Keratinocyte (primary cell): Measurements from ENCODE around the gene SLC12A6. TPM values are rescaled to one million over a fixed set of nuclear protein-coding genes. Genes with fewer than 3 reads are reported as not detected.

Source experiments
- DNase-seq: peaks from one replicate; pipeline ENCODE4 v3.0.0-alpha.2; 2011; ENCODE audit warnings: low read depth, missing footprints, low spot score
- FAIRE-seq: peaks from 2 replicates; lab custom pipeline; 2011; peaks lifted over from hg19 to GRCh38; lab: Jason Lieb, UNC
- H2AFZ ChIP-seq: 2 replicates; pipeline ENCODE4 v1.6.0; 2012; ENCODE audit warnings: low read length, control low read depth, inconsistent platforms; ENCODE audit not compliant: control insufficient read depth
- H3K27ac ChIP-seq: 2 replicates; pipeline ENCODE4 v1.5.1; 2011; ENCODE audit warnings: low read length; ENCODE audit not compliant: control insufficient read depth, insufficient read depth
- H3K27me3 ChIP-seq: 3 replicates; pipeline ENCODE4 v1.6.0; 2011; ENCODE audit warnings: low read length; ENCODE audit not compliant: control insufficient read depth, insufficient read depth; ENCODE audit errors: extremely low read depth
- H3K36me3 ChIP-seq, 2 experiments: 2 replicates in 1 of 2; 3 replicates in 1 of 2; pipeline ENCODE4 v1.5.1; 2011; ENCODE audit warnings: low read length in 2 of 2, mild to moderate bottlenecking in 1 of 2; ENCODE audit not compliant: control insufficient read depth in 2 of 2, insufficient read depth in 2 of 2; ENCODE audit errors: extremely low read depth in 1 of 2
- H3K4me1 ChIP-seq: 3 replicates; pipeline ENCODE4 v1.5.1; 2011; ENCODE audit warnings: low read length; ENCODE audit not compliant: control insufficient read depth, insufficient read depth; ENCODE audit errors: extremely low read depth
- H3K4me2 ChIP-seq: 3 replicates; pipeline ENCODE4 v1.6.0; 2011; ENCODE audit warnings: low read depth, low read length; ENCODE audit not compliant: control insufficient read depth, insufficient read depth; ENCODE audit errors: extremely low read depth
- H3K4me3 ChIP-seq, 3 experiments: fragments of 200-600 bp in 1 of 3; sonication (generic) in 1 of 3; 2 replicates in 2 of 3; 3 replicates in 1 of 3; pipeline ENCODE4 v1.5.1; 2011 to 2016; ENCODE audit warnings: low read length in 3 of 3, mild to moderate bottlenecking in 3 of 3, control low read depth in 2 of 3, inconsistent platforms in 1 of 3, low read depth in 1 of 3, mixed read lengths in 1 of 3, mixed run types in 1 of 3, moderate library complexity in 1 of 3; ENCODE audit not compliant: control insufficient read depth in 2 of 3, insufficient read depth in 2 of 3; ENCODE audit errors: extremely low read depth in 1 of 3
- H3K79me2 ChIP-seq: 2 replicates; pipeline ENCODE4 v1.6.0; 2012; ENCODE audit warnings: low read length; ENCODE audit not compliant: control insufficient read depth, insufficient read depth
- H3K9ac ChIP-seq: 3 replicates; pipeline ENCODE4 v1.6.0; 2011; ENCODE audit warnings: low read length; ENCODE audit not compliant: control insufficient read depth, insufficient read depth; ENCODE audit errors: extremely low read depth
- H3K9me1 ChIP-seq: 3 replicates; pipeline ENCODE4 v1.6.0; 2011; ENCODE audit warnings: low read length; ENCODE audit not compliant: control insufficient read depth, insufficient read depth; ENCODE audit errors: extremely low read depth
- H3K9me3 ChIP-seq: 2 replicates; pipeline ENCODE4 v1.5.1; 2012; ENCODE audit warnings: low read depth, low read length; ENCODE audit not compliant: control insufficient read depth
- H4K20me1 ChIP-seq: 3 replicates; pipeline ENCODE4 v1.6.0; 2011; ENCODE audit warnings: low read length; ENCODE audit not compliant: control insufficient read depth, insufficient read depth; ENCODE audit errors: extremely low read depth
- EZH2 ChIP-seq: IDR thresholded peaks from one replicate; pipeline ENCODE4 v1.6.1; 2012; ENCODE audit warnings: inconsistent platforms, mild to moderate bottlenecking, low read length, moderate library complexity
- dilution Hi-C: fragments of 300-500 bp; cut with MboI; formaldehyde crosslinking; loops from one replicate; pipeline ENCODE4 v1.7.0; 2020; ENCODE audit warnings: low sequenced_read_pairs; ENCODE audit not compliant: extremely low pct_ligation_motif_present
- polyA plus RNA-seq, 5 experiments: library from polyadenylated mRNA; depleted of rRNA in 3 of 5; stranded (reverse) in 3 of 5; stranded (forward) in 1 of 5; unstranded in 1 of 5; fragments of >200 nt; gene quantifications; 1 replicate in 1 of 5; 2 replicates in 3 of 5; 3 replicates in 1 of 5; pipeline versions ENCODE4 v1.2.1 to v1.2.3, GENCODE V29; 2011 to 2012; ENCODE audit warnings: missing spikeins in 2 of 5, low read depth in 1 of 5, low replicate concordance in 1 of 5
- TF ChIP-seq, protein P1 (sequence below), 3 experiments: IDR thresholded peaks in 1 of 3; conservative IDR thresholded peaks in 1 of 3; optimal IDR thresholded peaks in 1 of 3; 2 replicates in 2 of 3; 3 replicates in 1 of 3; pipeline versions ENCODE3 to v1.5.1; 2011; ENCODE audit warnings: low read length in 3 of 3, mild to moderate bottlenecking in 3 of 3, moderate library complexity in 2 of 3, control low read depth in 1 of 3, inconsistent platforms in 1 of 3; ENCODE audit not compliant: insufficient read depth in 2 of 3; ENCODE audit errors: extremely low read depth in 1 of 3

Gene SLC12A6
- polyA plus RNA-seq, 1 donor (not counting 4 experiments of a cell fraction or from before 2014, with no cell fraction given): 24.3 TPM

DNA sequence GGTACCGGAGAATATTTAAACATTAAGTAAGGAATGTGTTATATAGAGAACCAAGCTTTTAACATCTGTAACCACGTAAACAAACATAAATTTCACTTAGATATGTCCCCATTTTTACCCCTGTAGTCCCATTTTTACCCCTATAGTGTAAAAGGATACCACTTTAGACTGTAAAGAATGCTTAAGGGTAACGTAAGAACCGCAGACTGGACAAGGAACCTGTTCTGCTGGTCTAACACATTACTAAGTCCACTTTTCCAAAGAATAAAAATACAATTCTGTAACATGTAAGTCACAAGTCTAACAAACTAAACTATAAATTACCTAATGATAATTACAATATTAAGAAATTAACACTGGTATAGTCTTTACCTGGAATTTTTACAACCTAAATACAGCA, 2.9 kb downstream of the SLC12A6 start:
- H4K20me1 ChIP-seq: no peaks in the 10 kb centered on the region
- no peak for DNase-seq
- H3K4me3 ChIP-seq: no peak overlapping the region
- H3K4me1 ChIP-seq: peaks cover 6% of the 10 kb centered on the region
- no peak for FAIRE-seq
- H3K27me3 ChIP-seq: no peaks in the 10 kb centered on the region
- no peaks in the 10 kb centered on the region for H3K9me3 ChIP-seq
- no peak overlapping the region for H3K4me2 ChIP-seq
- H3K36me3 ChIP-seq: no peaks in the 10 kb centered on the region
- H3K9me1 ChIP-seq: no peaks in the 10 kb centered on the region
- dilution Hi-C loops: no loop called here
- no peak overlapping the region for H2AFZ ChIP-seq
- no peaks in the 10 kb centered on the region for H3K79me2 ChIP-seq
- TF ChIP-seq, protein P1, sequence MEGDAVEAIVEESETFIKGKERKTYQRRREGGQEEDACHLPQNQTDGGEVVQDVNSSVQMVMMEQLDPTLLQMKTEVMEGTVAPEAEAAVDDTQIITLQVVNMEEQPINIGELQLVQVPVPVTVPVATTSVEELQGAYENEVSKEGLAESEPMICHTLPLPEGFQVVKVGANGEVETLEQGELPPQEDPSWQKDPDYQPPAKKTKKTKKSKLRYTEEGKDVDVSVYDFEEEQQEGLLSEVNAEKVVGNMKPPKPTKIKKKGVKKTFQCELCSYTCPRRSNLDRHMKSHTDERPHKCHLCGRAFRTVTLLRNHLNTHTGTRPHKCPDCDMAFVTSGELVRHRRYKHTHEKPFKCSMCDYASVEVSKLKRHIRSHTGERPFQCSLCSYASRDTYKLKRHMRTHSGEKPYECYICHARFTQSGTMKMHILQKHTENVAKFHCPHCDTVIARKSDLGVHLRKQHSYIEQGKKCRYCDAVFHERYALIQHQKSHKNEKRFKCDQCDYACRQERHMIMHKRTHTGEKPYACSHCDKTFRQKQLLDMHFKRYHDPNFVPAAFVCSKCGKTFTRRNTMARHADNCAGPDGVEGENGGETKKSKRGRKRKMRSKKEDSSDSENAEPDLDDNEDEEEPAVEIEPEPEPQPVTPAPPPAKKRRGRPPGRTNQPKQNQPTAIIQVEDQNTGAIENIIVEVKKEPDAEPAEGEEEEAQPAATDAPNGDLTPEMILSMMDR (optimal IDR thresholded peaks at IDR 0.05 in 1 of 3, IDR thresholded peaks at IDR 0.05 in 1 of 3, conservative IDR thresholded peaks at IDR 0.05 in 1 of 3; ENCODE audit: extremely low read depth in 1 of 3, insufficient read depth in 2 of 3, low read length in 3 of 3): no peak
- no peak for TF ChIP-seq EZH2
- no peak overlapping the region for H3K9ac ChIP-seq
- no peak overlapping the region for H3K27ac ChIP-seq

DNA sequence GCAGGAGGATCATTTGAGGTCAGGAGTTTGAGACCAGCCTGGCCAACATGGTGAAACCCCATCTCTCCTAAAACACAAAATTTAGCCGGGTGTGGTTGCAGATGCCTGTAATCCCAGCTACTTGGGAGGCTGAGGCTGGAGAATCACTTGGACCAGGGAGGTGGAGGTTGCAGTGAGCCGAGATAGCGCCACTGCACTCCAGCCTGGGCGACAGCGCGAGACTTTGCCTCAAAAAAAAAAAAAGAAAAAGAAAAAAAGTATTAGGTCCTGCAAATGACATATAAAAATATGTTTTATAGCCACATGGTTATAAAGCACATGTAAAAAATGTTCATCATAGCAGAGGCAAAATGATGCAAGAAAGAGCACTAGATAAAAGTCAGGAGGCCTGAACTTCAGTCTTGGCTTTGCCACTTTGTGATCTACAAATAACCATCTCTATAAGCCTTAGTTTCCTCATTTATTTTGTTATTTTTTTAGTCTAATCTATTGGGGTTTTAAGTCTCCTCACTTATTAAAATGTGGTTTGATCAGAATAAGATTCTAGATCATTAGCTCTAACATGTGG, 4.9 kb downstream of the SLC12A6 start:
- Histone ChIP-seq H3K9me1 (no peaks in the 10 kb centered on the region), H3K27ac (no peak overlapping the region), H3K79me2 (no peaks in the 10 kb centered on the region), H3K27me3 (no peaks in the 10 kb centered on the region), H3K4me3 (no peak overlapping the region), H3K4me1 (peaks cover 4% of the 10 kb centered on the region), H3K9ac (no peak overlapping the region), H3K36me3 (no peaks in the 10 kb centered on the region), H2AFZ (no peak overlapping the region), H3K9me3 (no peaks in the 10 kb centered on the region), H3K4me2 (no peak overlapping the region), H4K20me1 (no peaks in the 10 kb centered on the region)
- TF ChIP-seq EZH2: no peak
- TF ChIP-seq, protein P1 (optimal IDR thresholded peaks at IDR 0.05 in 1 of 3, IDR thresholded peaks at IDR 0.05 in 1 of 3, conservative IDR thresholded peaks at IDR 0.05 in 1 of 3; ENCODE audit: extremely low read depth in 1 of 3, insufficient read depth in 2 of 3, low read length in 3 of 3): no peak
- DNase-seq (no peak), FAIRE-seq (no peak)
- dilution Hi-C loops: no loop called here
